ENCODE data around the gene CACNA1H. TPM values are rescaled to one million over a fixed set of nuclear protein-coding genes. Genes with fewer than 3 reads are reported as not detected.

Gene CACNA1H
- total RNA-seq, 1 experiment from 2014 or later: 19.7 TPM

GRCh38 chr16:1195393-1195666 is 42.4 kb downstream of the CACNA1H start:
- no TSS peak for BruUV-seq (replicated peaks)
- no peak for DNase-seq (ENCODE audit: low spot score)
- H3K9me3 ChIP-seq (ENCODE audit: low read depth, low read length, poor library complexity, severe bottlenecking): no peaks in the 10 kb centered on the region
- no peak overlapping the region for H3K27ac ChIP-seq (ENCODE audit: low read depth, low read length, poor library complexity, severe bottlenecking)
- H3K4me3 ChIP-seq (ENCODE audit: low read depth, low read length, poor library complexity, severe bottlenecking): no peak overlapping the region
- no peaks in the 10 kb centered on the region for H3K27me3 ChIP-seq (replicated peaks; ENCODE audit: insufficient read depth, low read depth, low read length, poor library complexity)
- intact Hi-C loops (cut with micrococcal nuclease; ENCODE audit: unreplicated experiment): no loop called here
- TF ChIP-seq CTCF (conservative IDR thresholded peaks at IDR 0.05; ENCODE audit: low read depth, low read length): no peak
- no peak for TF ChIP-seq EZH2 (IDR thresholded peaks at IDR 0.05; ENCODE audit: borderline replicate concordance, low read depth, low read length, poor library complexity, severe bottlenecking)
- H3K4me1 ChIP-seq (ENCODE audit: insufficient read depth, low read length, poor library complexity, severe bottlenecking): peaks cover 10% of the 10 kb centered on the region
- ChIA-PET POLR2A (ENCODE audit: low non-redundant PET) (no interaction called here), CTCF (no interaction called here)
- H3K36me3 ChIP-seq (ENCODE audit: insufficient read depth, low read length, poor library complexity, severe bottlenecking): peaks cover 1% of the 10 kb centered on the region

- ChIA-PET POLR2A (ENCODE audit: low non-redundant PET) (no interaction called here), CTCF (no interaction called here)
- no peak for DNase-seq (ENCODE audit: low spot score)
- BruUV-seq (replicated peaks): no TSS peak
- Histone ChIP-seq H3K27me3 (replicated peaks; ENCODE audit: insufficient read depth, low read depth, low read length, poor library complexity) (no peaks in the 10 kb centered on the region), H3K36me3 (ENCODE audit: insufficient read depth, low read length, poor library complexity, severe bottlenecking) (peaks cover 6% of the 10 kb centered on the region), H3K4me1 (ENCODE audit: insufficient read depth, low read length, poor library complexity, severe bottlenecking) (peaks cover 10% of the 10 kb centered on the region), H3K9me3 (ENCODE audit: low read depth, low read length, poor library complexity, severe bottlenecking) (no peaks in the 10 kb centered on the region), H3K27ac (ENCODE audit: low read depth, low read length, poor library complexity, severe bottlenecking) (no peak overlapping the region), H3K4me3 (ENCODE audit: low read depth, low read length, poor library complexity, severe bottlenecking) (no peak overlapping the region)
- TF ChIP-seq CTCF (conservative IDR thresholded peaks at IDR 0.05; ENCODE audit: low read depth, low read length) (no peak), EZH2 (IDR thresholded peaks at IDR 0.05; ENCODE audit: borderline replicate concordance, low read depth, low read length, poor library complexity, severe bottlenecking) (no peak)
- intact Hi-C loops (cut with micrococcal nuclease; ENCODE audit: unreplicated experiment): no loop called here
Measured at GRCh38 chr16:1196494-1196893, 43.6 kb downstream of the CACNA1H start.

- H3K27me3 ChIP-seq (replicated peaks; ENCODE audit: insufficient read depth, low read depth, low read length, poor library complexity): no peaks in the 10 kb centered on the region
- peaks cover 10% of the 10 kb centered on the region for H3K4me1 ChIP-seq (ENCODE audit: insufficient read depth, low read length, poor library complexity, severe bottlenecking)
- H3K9me3 ChIP-seq (ENCODE audit: low read depth, low read length, poor library complexity, severe bottlenecking): no peaks in the 10 kb centered on the region
- POLR2A ChIA-PET (ENCODE audit: low non-redundant PET): no interaction called here
- no peak for DNase-seq (ENCODE audit: low spot score)
- no peak overlapping the region for H3K4me3 ChIP-seq (ENCODE audit: low read depth, low read length, poor library complexity, severe bottlenecking)
- TF ChIP-seq CTCF (conservative IDR thresholded peaks at IDR 0.05; ENCODE audit: low read depth, low read length) (no peak), EZH2 (IDR thresholded peaks at IDR 0.05; ENCODE audit: borderline replicate concordance, low read depth, low read length, poor library complexity, severe bottlenecking) (no peak)
- peaks cover 14% of the 10 kb centered on the region for H3K36me3 ChIP-seq (ENCODE audit: insufficient read depth, low read length, poor library complexity, severe bottlenecking)
- no peak overlapping the region for H3K27ac ChIP-seq (ENCODE audit: low read depth, low read length, poor library complexity, severe bottlenecking)
- BruUV-seq (replicated peaks): no TSS peak
- intact Hi-C loops (cut with micrococcal nuclease; ENCODE audit: unreplicated experiment): no loop called here
- CTCF ChIA-PET: no interaction called here
Measured at GRCh38 chr16:1197237-1197866, 44.4 kb downstream of the CACNA1H start.

All from A673 (cell line).